HL-60 (cell line): ENCODE measurements around the gene CNTD1.

ENCODE experiments used
- GABPA ChIP-seq: IDR thresholded peaks from 2 replicates; pipeline ENCODE4 v1.6.1; 2012; ENCODE audit warnings: low read depth
- POLR2AphosphoS5 ChIP-seq: IDR thresholded peaks from 2 replicates; pipeline ENCODE4 v1.6.1; 2012; ENCODE audit warnings: low read depth
- TF ChIP-seq, protein P1 (sequence below): IDR thresholded peaks from one replicate; pipeline ENCODE4 v1.5.1; 2011; ENCODE audit warnings: low read length, control low read depth, inconsistent platforms; ENCODE audit not compliant: insufficient read depth

DNA sequence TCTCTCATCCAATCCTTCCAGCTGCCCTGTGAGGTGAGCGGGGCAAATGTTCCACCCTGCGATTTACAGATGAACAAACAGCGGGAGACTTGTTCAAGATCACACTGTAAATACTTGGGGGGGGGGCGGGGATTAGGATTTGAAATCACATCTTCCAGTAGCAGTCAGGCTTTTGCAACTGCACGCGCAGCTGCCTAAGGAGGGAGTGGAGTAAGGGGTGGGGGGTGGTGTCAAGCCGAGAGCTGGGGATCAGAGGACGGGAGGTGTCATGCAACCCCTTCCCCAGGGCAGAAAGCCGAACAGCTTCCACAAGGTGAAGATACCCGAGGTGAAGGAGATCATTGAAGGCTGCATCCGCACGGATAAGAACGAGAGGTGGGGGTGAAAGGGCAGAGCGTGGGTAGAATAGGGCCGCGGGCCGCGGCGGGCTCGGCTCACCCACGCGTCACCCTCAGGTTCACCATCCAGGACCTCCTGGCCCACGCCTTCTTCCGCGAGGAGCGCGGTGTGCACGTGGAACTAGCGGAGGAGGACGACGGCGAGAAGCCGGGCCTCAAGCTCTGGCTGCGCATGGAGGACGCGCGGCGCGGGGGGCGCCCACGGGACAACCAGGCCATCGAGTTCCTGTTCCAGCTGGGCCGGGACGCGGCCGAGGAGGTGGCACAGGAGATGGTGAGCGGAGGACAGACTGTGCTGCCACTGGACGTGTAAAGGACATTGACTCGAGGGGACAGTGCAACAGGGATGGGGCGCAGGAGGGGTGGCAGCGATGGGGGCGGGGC, 13.7 kb upstream of the CNTD1 start:
- TF ChIP-seq, protein P1, sequence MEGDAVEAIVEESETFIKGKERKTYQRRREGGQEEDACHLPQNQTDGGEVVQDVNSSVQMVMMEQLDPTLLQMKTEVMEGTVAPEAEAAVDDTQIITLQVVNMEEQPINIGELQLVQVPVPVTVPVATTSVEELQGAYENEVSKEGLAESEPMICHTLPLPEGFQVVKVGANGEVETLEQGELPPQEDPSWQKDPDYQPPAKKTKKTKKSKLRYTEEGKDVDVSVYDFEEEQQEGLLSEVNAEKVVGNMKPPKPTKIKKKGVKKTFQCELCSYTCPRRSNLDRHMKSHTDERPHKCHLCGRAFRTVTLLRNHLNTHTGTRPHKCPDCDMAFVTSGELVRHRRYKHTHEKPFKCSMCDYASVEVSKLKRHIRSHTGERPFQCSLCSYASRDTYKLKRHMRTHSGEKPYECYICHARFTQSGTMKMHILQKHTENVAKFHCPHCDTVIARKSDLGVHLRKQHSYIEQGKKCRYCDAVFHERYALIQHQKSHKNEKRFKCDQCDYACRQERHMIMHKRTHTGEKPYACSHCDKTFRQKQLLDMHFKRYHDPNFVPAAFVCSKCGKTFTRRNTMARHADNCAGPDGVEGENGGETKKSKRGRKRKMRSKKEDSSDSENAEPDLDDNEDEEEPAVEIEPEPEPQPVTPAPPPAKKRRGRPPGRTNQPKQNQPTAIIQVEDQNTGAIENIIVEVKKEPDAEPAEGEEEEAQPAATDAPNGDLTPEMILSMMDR: no peak
- TF ChIP-seq POLR2AphosphoS5 (no peak), GABPA (no peak)
